ENCODE measurements around the gene SND1.

Gene SND1

GRCh38 chr7:127776776-127777386 is 124.9 kb downstream of the SND1 start:
- DNase-seq, result no peak

GRCh38 chr7:127780489-127780888 is 128.5 kb downstream of the SND1 start:
- DNase-seq, result no peak

GRCh38 chr7:127781081-127781480 is 129.1 kb downstream of the SND1 start:
- DNase-seq, result no peak

GRCh38 chr7:127782075-127782474 is 130.1 kb downstream of the SND1 start:
- no peak for DNase-seq

GRCh38 chr7:127782654-127783559 is 130.9 kb downstream of the SND1 start:
- DNase-seq, result no peak

GRCh38 chr7:127786184-127786583 is 134.2 kb downstream of the SND1 start:
- no peak for DNase-seq

- no peak for DNase-seq
These were observed 137.0 kb downstream of the SND1 start for GRCh38 chr7:127789031-127789430.

GRCh38 chr7:127791446-127792189 is 139.6 kb downstream of the SND1 start:
- DNase-seq, result no peak

- DNase-seq, result peak; percentile 21 to 35
These were observed 140.7 kb downstream of the SND1 start for GRCh38 chr7:127792528-127793342.

- DNase-seq, result no peak
These were observed 141.6 kb downstream of the SND1 start for GRCh38 chr7:127793582-127793981.

- DNase-seq, result no peak
These were observed 142.1 kb downstream of the SND1 start for GRCh38 chr7:127794136-127794535.

GRCh38 chr7:127794551-127794950 is 142.6 kb downstream of the SND1 start:
- DNase-seq, result no peak

GRCh38 chr7:127798023-127798422 is 146.0 kb downstream of the SND1 start:
- no peak for DNase-seq

- no peak for DNase-seq
These were observed 146.9 kb downstream of the SND1 start for GRCh38 chr7:127798769-127799372.

- no peak for DNase-seq
These were observed 147.7 kb downstream of the SND1 start for GRCh38 chr7:127799535-127800305.

GRCh38 chr7:127802845-127803244 is 150.9 kb downstream of the SND1 start:
- no peak for DNase-seq

- no peak for DNase-seq
These were observed 151.6 kb downstream of the SND1 start for GRCh38 chr7:127803626-127804025.

GRCh38 chr7:127807340-127807739 is 155.3 kb downstream of the SND1 start:
- DNase-seq, result no peak

- DNase-seq, result no peak
These were observed 155.8 kb downstream of the SND1 start for GRCh38 chr7:127807829-127808228.

- DNase-seq, result peak in 1 of 2 experiments; percentile 19
These were observed 157.3 kb downstream of the SND1 start for GRCh38 chr7:127809261-127809702.

- no peak for DNase-seq
These were observed 158.1 kb downstream of the SND1 start for GRCh38 chr7:127810113-127810512.
